ENCODE data around the gene SHC2. TPM values are rescaled to one million over a fixed set of nuclear protein-coding genes. Genes with fewer than 3 reads are reported as not detected.
A peak's percentile ranks its signal among the peaks of the same experiment; 100 is the strongest.

SHC2 gene
- total RNA-seq, 2 experiments from 2014 or later: 0.36 to 0.42 TPM

- DNase-seq: no peak
Observed at GRCh38 chr19:399370-399769, 61.5 kb downstream of the SHC2 start.

GRCh38 chr19:398719-399118, 62.1 kb downstream of the SHC2 start:
- ATAC-seq (ENCODE audit: poor library complexity) (no peak), DNase-seq (peak in 1 of 14 experiments; percentile 27)
- Histone ChIP-seq H3K27me3 (ENCODE audit: control insufficient read depth in 1 of 2, insufficient read depth in 2 of 2, low read length in 2 of 2) (peaks cover 0 to 6% of the 10 kb centered on the region in 2 experiments), H3K36me3 (ENCODE audit: insufficient read depth, low read length) (no peaks in the 10 kb centered on the region), H3K27ac (ENCODE audit: low read depth in 1 of 2, low read length in 2 of 2) (no peak overlapping the region), H3K9me3 (ENCODE audit: control insufficient read depth in 1 of 2, insufficient read depth in 1 of 2, low read length in 2 of 2) (peaks cover 0 to 25% of the 10 kb centered on the region in 2 experiments), H3K4me1 (ENCODE audit: insufficient read depth, low read length) (no peaks in the 10 kb centered on the region), H3K4me3 (ENCODE audit: low read length) (no peak overlapping the region)
- ChIA-PET CTCF (no interaction called here), POLR2A (no interaction called here)
- intact Hi-C loops (cut with DNase I, micrococcal nuclease): no loop called here
- Mint-ChIP-seq H3K4me1 (ENCODE audit: low read depth) (no peaks in the 10 kb centered on the region), H3K27ac (no peak overlapping the region), H3K4me3 (no peak overlapping the region), H3K9me3 (no peaks in the 10 kb centered on the region), H3K36me3 (ENCODE audit: low read depth) (no peaks in the 10 kb centered on the region), H3K27me3 (peaks cover 11% of the 10 kb centered on the region)
- no peak for TF ChIP-seq CTCF (IDR thresholded peaks at IDR 0.05)

More at GRCh38 chr19:399370-399769, 61.5 kb downstream of the SHC2 start:
- H3K27me3 Mint-ChIP-seq: peaks cover 11% of the 10 kb centered on the region
- H3K9me3 Mint-ChIP-seq: no peaks in the 10 kb centered on the region
- peaks cover 0 to 25% of the 10 kb centered on the region in 2 experiments for H3K9me3 ChIP-seq (ENCODE audit: control insufficient read depth in 1 of 2, insufficient read depth in 1 of 2, low read length in 2 of 2)
- no peak overlapping the region for H3K4me3 ChIP-seq (ENCODE audit: low read length)
- H3K4me1 ChIP-seq (ENCODE audit: insufficient read depth, low read length): no peaks in the 10 kb centered on the region
- ChIA-PET CTCF (no interaction called here), POLR2A (no interaction called here)
- no peaks in the 10 kb centered on the region for H3K4me1 Mint-ChIP-seq (ENCODE audit: low read depth)
- peaks cover 0 to 6% of the 10 kb centered on the region in 2 experiments for H3K27me3 ChIP-seq (ENCODE audit: control insufficient read depth in 1 of 2, insufficient read depth in 2 of 2, low read length in 2 of 2)
- H3K36me3 Mint-ChIP-seq (ENCODE audit: low read depth): no peaks in the 10 kb centered on the region
- intact Hi-C loops (cut with DNase I, micrococcal nuclease): no loop called here
- no peaks in the 10 kb centered on the region for H3K36me3 ChIP-seq (ENCODE audit: insufficient read depth, low read length)
- H3K27ac Mint-ChIP-seq: no peak overlapping the region
- ATAC-seq (ENCODE audit: poor library complexity): no peak
- no peak overlapping the region for H3K27ac ChIP-seq (ENCODE audit: low read depth in 1 of 2, low read length in 2 of 2)
- no peak overlapping the region for H3K4me3 Mint-ChIP-seq
- TF ChIP-seq CTCF (IDR thresholded peaks at IDR 0.05): no peak

GRCh38 chr19:397941-398706, 62.7 kb downstream of the SHC2 start:
- peaks cover 0 to 6% of the 10 kb centered on the region in 2 experiments for H3K27me3 ChIP-seq (ENCODE audit: control insufficient read depth in 1 of 2, insufficient read depth in 2 of 2, low read length in 2 of 2)
- no peak overlapping the region for H3K4me3 ChIP-seq (ENCODE audit: low read length)
- no peaks in the 10 kb centered on the region for H3K36me3 Mint-ChIP-seq (ENCODE audit: low read depth)
- no peak for TF ChIP-seq CTCF (IDR thresholded peaks at IDR 0.05)
- no peaks in the 10 kb centered on the region for H3K4me1 Mint-ChIP-seq (ENCODE audit: low read depth)
- DNase-seq (no peak), ATAC-seq (ENCODE audit: poor library complexity) (no peak)
- no peak overlapping the region for H3K4me3 Mint-ChIP-seq
- ChIA-PET POLR2A (no interaction called here), CTCF (no interaction called here)
- H3K27me3 Mint-ChIP-seq: peaks cover 6% of the 10 kb centered on the region
- H3K9me3 Mint-ChIP-seq: peaks cover 2% of the 10 kb centered on the region
- intact Hi-C loops (cut with DNase I, micrococcal nuclease): no loop called here
- H3K4me1 ChIP-seq (ENCODE audit: insufficient read depth, low read length): no peaks in the 10 kb centered on the region
- H3K27ac ChIP-seq (ENCODE audit: low read depth in 1 of 2, low read length in 2 of 2): no peak overlapping the region
- peaks cover 0 to 26% of the 10 kb centered on the region in 2 experiments for H3K9me3 ChIP-seq (ENCODE audit: control insufficient read depth in 1 of 2, insufficient read depth in 1 of 2, low read length in 2 of 2)
- no peaks in the 10 kb centered on the region for H3K36me3 ChIP-seq (ENCODE audit: insufficient read depth, low read length)
- H3K27ac Mint-ChIP-seq: no peak overlapping the region

All from CD4-positive, alpha-beta T cell (primary cell).